CD4-positive, alpha-beta T cell treated with Interleukin-4 for 1 hour (primary cell): ENCODE data around the gene ANKRD23.

ENCODE experiments used
- DNase-seq, 2 donors: peaks; one replicate each; pipeline ENCODE4 v3.0.0-alpha.2; 2020 to 2022

Gene ANKRD23

GRCh38 chr2:96835830-96836229 is 8.0 kb downstream of the ANKRD23 start:
- no peak for DNase-seq

- no peak for DNase-seq
Observed at GRCh38 chr2:96832754-96833507, 10.9 kb downstream of the ANKRD23 start.

- no peak for DNase-seq
Observed at GRCh38 chr2:96832408-96832753, 11.4 kb downstream of the ANKRD23 start.

- DNase-seq, result no peak
Observed at GRCh38 chr2:96831679-96832078, 12.1 kb downstream of the ANKRD23 start.

DNA sequence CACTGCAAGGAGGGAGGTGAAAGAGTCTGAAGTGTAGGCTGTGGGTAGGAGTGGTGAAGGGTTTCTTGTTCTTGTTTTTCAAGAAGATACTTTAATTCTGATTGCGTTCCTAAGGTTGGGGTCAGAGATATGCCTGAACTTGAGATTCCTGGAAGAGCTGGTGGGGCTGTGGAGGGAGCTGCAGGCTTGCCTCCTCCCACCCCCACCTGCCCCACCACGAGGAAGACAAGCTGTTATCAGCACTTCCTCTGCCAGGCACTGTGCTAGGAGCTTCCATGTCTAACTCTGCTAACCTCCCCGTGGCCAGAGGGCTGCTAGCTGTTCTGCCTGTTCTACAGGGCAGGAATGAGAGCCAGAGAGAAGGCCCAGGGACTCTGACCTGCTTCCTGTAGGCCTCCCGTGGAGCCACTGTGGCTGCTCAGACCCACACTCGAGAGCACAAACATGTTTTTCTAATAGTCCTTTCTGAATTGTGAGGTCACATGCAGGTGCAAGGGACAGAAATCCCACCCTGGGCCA is 13.7 kb downstream of the ANKRD23 start:
- no peak for DNase-seq

GRCh38 chr2:96828874-96829273 is 14.9 kb downstream of the ANKRD23 start:
- no peak for DNase-seq

- DNase-seq, result no peak
Observed at GRCh38 chr2:96828436-96828835, 15.4 kb downstream of the ANKRD23 start.

- DNase-seq, result no peak
Observed at GRCh38 chr2:96826546-96827278, 17.1 kb downstream of the ANKRD23 start.

DNA sequence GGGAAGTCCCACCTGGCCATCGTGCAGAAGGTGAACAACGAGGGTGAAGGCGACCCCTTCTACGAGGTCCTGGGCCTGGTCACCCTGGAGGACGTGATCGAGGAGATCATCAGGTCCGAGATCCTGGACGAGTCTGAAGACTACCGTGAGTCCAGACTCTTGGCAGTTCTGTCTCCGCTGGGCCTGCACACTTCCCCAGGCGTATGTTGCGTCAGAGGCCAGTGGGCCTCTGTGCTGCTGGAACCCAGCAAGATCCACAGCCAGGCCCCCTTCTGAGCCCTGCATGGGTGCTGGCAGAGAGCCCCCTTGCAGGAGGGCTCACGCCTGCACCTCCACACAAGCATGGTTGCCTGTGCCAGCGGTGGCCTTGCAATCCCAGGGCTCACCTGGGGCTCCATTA is 18.8 kb downstream of the ANKRD23 start:
- DNase-seq, result no peak

GRCh38 chr2:96824079-96824870 is 19.5 kb downstream of the ANKRD23 start:
- DNase-seq, result no peak

- no peak for DNase-seq
Observed at GRCh38 chr2:96823198-96823597, 20.6 kb downstream of the ANKRD23 start.

DNA sequence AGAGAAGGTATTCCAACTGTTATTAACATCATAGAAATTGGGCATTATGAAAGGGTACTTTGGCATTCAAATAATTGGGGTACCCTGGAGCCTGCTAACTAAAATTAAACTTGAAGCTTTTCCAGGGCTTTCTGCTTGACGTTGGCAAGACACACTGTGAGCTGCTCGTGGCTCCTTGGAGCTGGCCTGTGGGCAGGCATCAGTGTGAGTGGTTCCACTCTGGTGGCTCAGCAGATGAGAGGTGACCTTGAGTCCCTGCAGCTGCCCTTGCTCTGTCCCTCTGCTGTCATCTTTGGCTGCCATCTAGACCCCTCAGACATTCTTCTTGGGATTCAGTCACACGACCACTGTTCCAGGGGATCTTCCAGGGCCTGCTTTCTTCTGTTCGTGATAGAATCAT is 21.0 kb downstream of the ANKRD23 start:
- DNase-seq, result no peak

DNA sequence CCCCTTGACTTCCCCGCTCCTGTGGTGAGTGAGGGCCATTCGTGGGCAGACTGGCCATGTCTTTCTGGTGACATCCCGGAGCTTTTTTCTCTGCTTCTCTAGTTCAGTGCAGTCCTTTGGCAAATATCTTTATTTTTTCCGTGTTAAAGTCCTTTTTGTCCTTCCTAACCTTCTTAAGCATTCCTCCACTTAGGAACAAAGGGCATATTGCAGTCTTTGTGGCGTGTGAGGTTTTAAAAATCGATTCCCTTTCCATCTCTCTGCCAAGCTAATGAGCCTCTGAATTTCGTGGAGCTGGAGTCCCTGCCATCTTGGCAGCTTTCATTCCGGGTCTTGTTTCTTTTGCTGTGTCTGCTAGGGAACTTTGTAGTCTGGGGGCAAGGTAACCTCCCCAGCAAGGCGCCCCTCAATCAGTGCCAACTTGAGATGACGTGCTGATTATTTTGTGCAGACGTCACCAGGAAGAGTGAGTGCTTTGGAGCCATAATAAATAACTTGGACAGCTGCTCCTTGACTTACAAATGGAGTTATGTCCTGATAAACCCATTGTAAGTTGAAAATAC is 22.6 kb downstream of the ANKRD23 start:
- DNase-seq, result no peak

DNA sequence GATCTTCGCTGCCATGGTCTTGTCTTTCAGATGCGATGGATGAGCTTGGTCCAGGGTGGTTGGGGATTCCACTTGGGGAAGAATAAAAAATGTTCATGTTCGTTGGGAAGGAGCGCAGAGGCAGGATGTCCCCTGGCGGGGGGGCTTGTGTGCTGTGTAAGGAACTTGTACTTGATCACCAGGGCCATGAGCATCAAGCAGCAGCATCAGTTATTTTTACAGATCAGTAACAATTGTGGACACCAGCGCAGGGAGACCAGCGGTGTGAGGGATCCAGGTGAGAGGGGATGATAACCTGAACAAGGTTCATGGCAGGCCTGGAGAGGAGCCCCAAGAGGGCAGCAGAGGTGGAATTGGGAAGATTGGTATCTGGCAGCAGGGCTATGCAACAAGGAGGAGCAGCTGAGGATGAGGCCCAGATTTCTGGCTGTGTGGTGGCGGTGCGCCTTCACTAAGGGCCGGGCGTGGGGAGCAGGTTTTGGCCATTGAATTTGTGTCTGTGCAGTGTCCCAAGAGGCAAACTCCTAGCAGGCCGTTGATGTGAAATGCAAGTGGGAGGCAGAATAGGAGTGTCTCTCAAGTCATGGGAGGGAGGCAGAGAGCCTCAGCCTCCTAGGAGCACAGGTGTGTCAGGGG is 23.8 kb downstream of the ANKRD23 start:
- no peak for DNase-seq

DNA sequence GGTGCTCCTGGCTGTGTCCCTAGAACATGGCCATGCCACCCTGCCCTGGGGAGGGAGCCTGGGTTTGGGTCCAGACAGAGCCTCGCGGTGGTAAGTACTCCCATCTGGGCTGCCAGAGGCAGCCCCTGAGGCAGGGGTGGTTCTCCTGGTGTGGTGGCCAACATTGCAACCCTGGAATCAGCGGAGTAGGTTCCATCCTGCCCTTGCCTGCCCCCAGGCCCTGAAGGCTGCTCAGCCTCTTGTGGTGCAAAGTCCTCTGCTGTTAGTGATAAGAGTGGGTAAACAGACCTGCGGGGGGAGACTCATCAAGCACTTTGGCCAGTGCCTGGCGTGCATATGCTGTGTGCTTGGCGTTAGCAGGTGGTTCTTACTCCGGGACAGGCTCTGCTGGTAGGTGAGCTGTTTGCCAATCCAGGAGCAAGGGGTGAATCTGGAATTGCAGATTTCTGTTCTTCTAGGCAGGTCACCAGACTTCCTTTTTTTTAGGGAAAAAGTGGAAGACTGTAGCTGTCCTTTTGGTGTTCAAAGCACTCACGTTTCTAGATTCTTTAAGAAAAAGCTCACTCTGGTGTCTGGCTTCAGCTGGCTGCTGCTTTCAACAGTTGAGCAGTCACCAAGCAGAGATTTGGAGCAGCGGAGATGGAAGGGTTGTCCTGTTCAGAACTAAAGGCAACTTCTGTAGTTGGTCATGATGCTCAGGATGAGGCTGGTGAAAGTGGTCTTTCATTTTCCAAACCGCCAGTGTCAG is 24.5 kb downstream of the ANKRD23 start:
- DNase-seq, result no peak

DNA sequence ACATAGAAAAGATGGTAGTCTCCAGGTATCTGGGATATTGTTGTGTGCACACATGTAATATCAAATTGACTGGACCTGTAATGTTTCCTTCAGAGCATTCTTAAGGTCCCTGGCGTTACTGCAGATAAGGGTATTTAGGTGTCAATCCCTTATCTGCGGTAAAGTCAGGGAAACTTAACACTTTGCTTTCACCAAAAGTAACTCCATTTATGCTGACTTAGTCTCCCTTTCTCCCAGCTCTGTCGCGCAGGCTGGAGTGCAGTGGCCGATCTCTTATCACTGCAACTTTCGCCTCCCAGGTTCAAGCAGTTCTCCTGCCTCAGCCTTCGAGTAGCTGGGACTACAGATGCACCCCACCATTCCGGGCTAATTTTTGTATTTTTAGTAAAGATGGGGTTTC is 25.9 kb downstream of the ANKRD23 start:
- DNase-seq, result no peak

DNA sequence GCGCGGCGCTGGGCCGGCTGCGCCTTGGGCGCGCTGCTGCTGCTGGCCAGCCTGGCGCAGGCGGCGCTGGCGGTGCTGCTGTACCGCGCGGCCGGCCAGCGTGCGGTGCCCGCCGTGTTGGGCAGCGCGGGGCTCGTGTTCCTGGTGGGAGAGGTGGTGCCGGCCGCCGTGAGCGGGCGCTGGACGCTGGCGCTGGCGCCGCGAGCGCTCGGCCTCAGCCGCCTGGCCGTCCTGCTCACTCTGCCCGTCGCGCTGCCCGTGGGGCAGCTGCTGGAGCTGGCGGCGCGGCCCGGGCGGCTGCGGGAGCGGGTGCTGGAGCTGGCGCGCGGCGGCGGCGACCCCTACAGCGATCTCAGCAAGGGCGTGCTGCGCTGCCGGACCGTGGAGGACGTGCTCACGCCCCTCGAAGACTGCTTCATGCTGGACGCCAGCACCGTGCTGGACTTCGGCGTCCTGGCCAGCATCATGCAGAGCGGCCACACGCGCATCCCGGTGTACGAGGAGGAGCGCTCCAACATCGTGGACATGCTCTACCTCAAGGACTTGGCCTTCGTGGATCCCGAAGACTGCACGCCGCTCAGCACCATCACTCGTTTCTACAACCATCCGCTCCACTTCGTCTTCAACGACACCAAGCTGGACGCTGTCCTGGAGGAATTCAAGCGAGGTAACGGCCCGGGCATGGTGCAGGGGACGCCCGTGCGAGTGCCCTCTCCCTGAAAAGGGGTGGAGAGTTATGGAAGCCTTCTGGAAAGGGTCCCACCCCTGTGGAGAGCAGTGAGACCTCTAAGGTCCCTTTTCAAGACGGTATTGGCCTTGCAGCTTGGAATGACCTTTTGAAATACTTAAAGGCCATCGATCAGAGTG is 26.8 kb downstream of the ANKRD23 start:
- DNase-seq, result no peak

GRCh38 chr2:96816127-96816835 is 27.5 kb downstream of the ANKRD23 start, which contains the start of gene CNNM3:
Gene CNNM3 (plus strand): TSS chr2:96816268. CDS start chr2:96816278, 10 bp downstream.
- peak; percentile 94 to 95 for DNase-seq

DNA sequence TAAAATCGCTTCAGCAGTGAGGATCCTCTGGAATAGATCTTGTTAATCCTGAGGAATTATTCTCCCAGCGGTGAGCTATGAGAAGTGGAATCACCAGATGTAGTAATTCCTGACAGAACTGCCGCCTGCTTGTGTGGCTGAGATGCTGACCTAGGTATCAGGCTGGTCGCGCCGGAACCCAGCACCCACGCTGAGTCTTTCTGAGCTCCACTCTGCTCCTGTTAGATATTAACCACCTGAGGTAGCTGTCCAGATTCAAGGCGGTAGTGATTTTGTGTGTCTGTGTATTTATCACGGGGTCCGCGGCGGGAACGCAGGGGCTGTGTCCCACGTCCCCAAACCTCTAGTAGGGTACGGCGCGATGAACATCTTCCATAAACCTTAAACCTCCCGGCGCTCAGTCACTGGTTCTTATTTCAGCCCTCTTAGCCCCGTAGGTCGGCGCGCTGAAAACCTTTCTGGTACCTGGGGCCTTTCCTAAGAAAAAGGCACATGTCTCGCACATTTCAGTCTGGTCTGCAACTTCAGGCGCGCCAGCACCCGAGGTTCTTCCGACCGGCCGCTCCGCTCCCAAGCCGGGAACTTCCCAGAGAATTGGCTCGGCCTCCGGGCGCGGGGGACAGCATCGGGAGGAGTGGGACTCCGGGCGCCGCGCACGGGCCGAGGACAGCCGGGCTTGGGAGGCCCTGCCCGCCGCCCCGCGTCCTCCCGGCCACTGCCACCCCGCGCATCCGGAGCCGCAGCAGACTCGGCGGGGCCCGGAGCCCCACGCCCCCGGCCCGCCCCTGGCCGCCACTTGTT is 28.3 kb downstream of the ANKRD23 start:
- DNase-seq, result no peak
